GM23338 (cell line): ENCODE measurements around the gene ARHGAP36. TPM values are rescaled to one million over a fixed set of nuclear protein-coding genes. Genes with fewer than 3 reads are reported as not detected.

ENCODE experiments used
- ATAC-seq: fragments of 200-7000 bp; cut with Tn5 transposase; 3 replicates; pipeline ENCODE4 v1.9.1; 2020
- DNase-seq: peaks from one replicate; pipeline ENCODE4 v3.0.0-alpha.2; 2015; ENCODE audit warnings: low spot score
- H2AFZ ChIP-seq: fragments of 200-600 bp; sonication (generic); 2 replicates; pipeline ENCODE4 v1.8.0; 2016; ENCODE audit warnings: antibody characterized with exemption, mild to moderate bottlenecking, moderate library complexity
- H3F3A ChIP-seq: fragments of 200-600 bp; sonication (generic); replicated peaks from 2 replicates; pipeline ENCODE4 v1.8.0; 2017; ENCODE audit warnings: antibody characterized with exemption, mixed run types, low read depth
- H3K27ac ChIP-seq: fragments of 200-600 bp; sonication (generic); 2 replicates; pipeline ENCODE4 v1.6.1; 2016; ENCODE audit warnings: low read depth
- H3K27me3 ChIP-seq: fragments of 200-600 bp; sonication (generic); 2 replicates; pipeline ENCODE4 v1.8.0; 2016; ENCODE audit warnings: mild to moderate bottlenecking, mixed run types, moderate library complexity; ENCODE audit not compliant: insufficient read depth
- H3K36me3 ChIP-seq: fragments of 200-600 bp; sonication (generic); 2 replicates; pipeline ENCODE4 v1.8.0; 2016; ENCODE audit warnings: mild to moderate bottlenecking; ENCODE audit not compliant: insufficient read depth
- H3K4me1 ChIP-seq: fragments of 200-600 bp; sonication (generic); 2 replicates; pipeline ENCODE4 v1.8.0; 2016; ENCODE audit warnings: mild to moderate bottlenecking, moderate library complexity; ENCODE audit not compliant: insufficient read depth
- H3K4me2 ChIP-seq: fragments of 200-600 bp; sonication (generic); 2 replicates; pipeline ENCODE4 v1.7.1; 2017; ENCODE audit warnings: mixed run types
- H3K4me3 ChIP-seq: fragments of 200-600 bp; sonication (generic); 2 replicates; pipeline ENCODE4 v1.6.1; 2016; ENCODE audit warnings: mixed run types
- H3K79me2 ChIP-seq: fragments of 200-600 bp; sonication (generic); replicated peaks from 2 replicates; pipeline ENCODE4 v1.8.0; 2017; ENCODE audit warnings: mild to moderate bottlenecking; ENCODE audit not compliant: insufficient read depth
- H3K9me2 ChIP-seq: fragments of 200-600 bp; sonication (generic); 2 replicates; pipeline ENCODE4 v1.8.0; 2017; ENCODE audit not compliant: insufficient read depth
- H4K20me1 ChIP-seq: fragments of 200-600 bp; sonication (generic); replicated peaks from 2 replicates; pipeline ENCODE4 v1.8.0; 2017; ENCODE audit warnings: mild to moderate bottlenecking; ENCODE audit not compliant: insufficient read depth
- H3K27ac Mint-ChIP-seq: 2 replicates; pipeline ENCODE4 v1.8.0; 2020; ENCODE audit warnings: inconsistent platforms, mild to moderate bottlenecking, moderate library complexity, mixed read lengths
- H3K27me3 Mint-ChIP-seq: 3 replicates; pipeline ENCODE4 v1.8.0; 2022; ENCODE audit warnings: low read depth, mild to moderate bottlenecking, moderate library complexity, mixed read lengths, inconsistent platforms; ENCODE audit not compliant: insufficient read depth, poor library complexity
- H3K36me3 Mint-ChIP-seq: 3 replicates; pipeline ENCODE4 v1.8.0; 2021; ENCODE audit warnings: low read depth, mild to moderate bottlenecking, inconsistent platforms, moderate library complexity, mixed read lengths
- H3K4me1 Mint-ChIP-seq: 3 replicates; pipeline ENCODE4 v1.8.0; 2020; ENCODE audit warnings: mild to moderate bottlenecking, inconsistent platforms, mixed read lengths
- H3K4me3 Mint-ChIP-seq: 3 replicates; pipeline ENCODE4 v1.8.0; 2021; ENCODE audit warnings: moderate library complexity, mild to moderate bottlenecking, inconsistent platforms, mixed read lengths
- H3K9me3 Mint-ChIP-seq: 3 replicates; pipeline ENCODE4 v1.8.0; 2020; ENCODE audit warnings: moderate library complexity, mild to moderate bottlenecking, inconsistent platforms, mixed read lengths
- CREB1 ChIP-seq: fragments of 250-450 bp; sonication (Bioruptor Pico); IDR thresholded peaks from 2 replicates; pipeline ENCODE4 v1.5.0; 2020; ENCODE audit warnings: low read depth, mild to moderate bottlenecking, moderate library complexity
- CTCF ChIP-seq, 2 experiments: fragments of 200-600 bp in 1 of 2; sonication (generic) in 1 of 2; conservative IDR thresholded peaks; 2 replicates each; pipeline versions ENCODE4 v1.5.1 to v1.6.1; 2016 to 2017; ENCODE audit warnings: antibody characterized with exemption in 2 of 2, low read depth in 2 of 2, mild to moderate bottlenecking in 2 of 2, moderate library complexity in 1 of 2
- EZH2 ChIP-seq: fragments of 200-600 bp; sonication (generic); IDR thresholded peaks from one replicate; pipeline ENCODE4 v1.8.0; 2017; ENCODE audit warnings: antibody characterized with exemption, mild to moderate bottlenecking, low read depth; ENCODE audit not compliant: unreplicated experiment
- EZH2phosphoT487 ChIP-seq: fragments of 200-600 bp; sonication (generic); IDR thresholded peaks from one replicate; pipeline ENCODE4 v1.8.1; 2018; ENCODE audit warnings: antibody characterized with exemption; ENCODE audit not compliant: unreplicated experiment
- NANOG ChIP-seq: IDR thresholded peaks from 2 replicates; pipeline ENCODE4 v1.6.1; 2016; ENCODE audit warnings: antibody characterized with exemption, borderline replicate concordance
- POLR2AphosphoS5 ChIP-seq: IDR thresholded peaks from 2 replicates; pipeline ENCODE4 v1.6.1; 2016; ENCODE audit warnings: antibody characterized with exemption, low read depth
- REST ChIP-seq: IDR thresholded peaks from one replicate; pipeline ENCODE4 v1.6.1; 2018; ENCODE audit warnings: antibody characterized with exemption; ENCODE audit not compliant: unreplicated experiment
- STAT1 ChIP-seq: IDR thresholded peaks from one replicate; pipeline ENCODE4 v1.6.1; 2016; ENCODE audit warnings: antibody characterized with exemption; ENCODE audit not compliant: unreplicated experiment
- ZNF331 ChIP-seq: fragments of 250-450 bp; sonication (Bioruptor Pico); IDR thresholded peaks from 2 replicates; pipeline ENCODE4 v1.5.0; 2020; ENCODE audit warnings: low read depth, mild to moderate bottlenecking, moderate library complexity
- polyA plus RNA-seq: library from polyadenylated mRNA; unstranded; fragments of >200 nt; fragmentation: Nextera tagmentation; extraction: Ambion mirVana; gene quantifications from 2 replicates; pipeline ENCODE4 v1.2.1, GENCODE V29; 2016
- total RNA-seq: library from RNA; depleted of rRNA; stranded (reverse); fragments of >200 nt; shearing (Covaris generic); gene quantifications from 2 replicates; pipeline ENCODE4 v1.2.3, GENCODE V29; 2014
- TF ChIP-seq, protein P1 (sequence below): fragments of 250-450 bp; sonication (Bioruptor Pico); IDR thresholded peaks from 2 replicates; pipeline ENCODE4 v1.5.0; 2020; ENCODE audit warnings: mild to moderate bottlenecking, moderate library complexity

ARHGAP36 gene
- total and polyA plus RNA-seq, 2 experiments from 2014 or later: 0.21 TPM; not detected in 1

GRCh38 chrX:131057706-131058105, 440 bp upstream of the ARHGAP36 start (continued):
- TF ChIP-seq EZH2phosphoT487 (no peak), CTCF (conservative IDR thresholded peaks at IDR 0.05; ENCODE audit: low read depth in 2 of 2) (no peak), POLR2AphosphoS5 (no peak), ZNF331 (no peak)

GRCh38 chrX:131059246-131059645, 1.1 kb downstream of the ARHGAP36 start:
- Histone ChIP-seq H3K9me2 (no peaks in the 10 kb centered on the region), H3K4me1 (peaks cover 5% of the 10 kb centered on the region; the same call in 1 of the 2 replicates), H3K27ac (no peak overlapping the region), H3K79me2 (no peaks in the 10 kb centered on the region), H3K4me3 (no peak overlapping the region), H3K36me3 (no peaks in the 10 kb centered on the region), H3K27me3 (peaks cover 59% of the 10 kb centered on the region), H3K4me2 (no peak overlapping the region; the same call in 1 of the 2 replicates), H4K20me1 (no peaks in the 10 kb centered on the region), H3F3A (no peaks in the 10 kb centered on the region), H2AFZ (no peak overlapping the region)
- ATAC-seq: peak; percentile 17; the same call in 2 of the 3 replicates
- Mint-ChIP-seq H3K27me3 (peaks cover 26% of the 10 kb centered on the region), H3K27ac (no peak overlapping the region), H3K36me3 (no peaks in the 10 kb centered on the region), H3K4me1 (peaks cover 23% of the 10 kb centered on the region), H3K4me3 (peak overlapping the region; percentile 72; the same call in 2 of the 3 replicates), H3K9me3 (no peaks in the 10 kb centered on the region)
- DNase-seq: no peak
- TF ChIP-seq POLR2AphosphoS5 (no peak), CTCF (conservative IDR thresholded peaks at IDR 0.05; ENCODE audit: low read depth in 2 of 2) (no peak), STAT1 (no peak), EZH2 (no peak), ZNF331 (no peak), NANOG (no peak), CREB1 (CRISPR knock-in tag) (no peak), REST (no peak), EZH2phosphoT487 (no peak)
- TF ChIP-seq, protein P1, sequence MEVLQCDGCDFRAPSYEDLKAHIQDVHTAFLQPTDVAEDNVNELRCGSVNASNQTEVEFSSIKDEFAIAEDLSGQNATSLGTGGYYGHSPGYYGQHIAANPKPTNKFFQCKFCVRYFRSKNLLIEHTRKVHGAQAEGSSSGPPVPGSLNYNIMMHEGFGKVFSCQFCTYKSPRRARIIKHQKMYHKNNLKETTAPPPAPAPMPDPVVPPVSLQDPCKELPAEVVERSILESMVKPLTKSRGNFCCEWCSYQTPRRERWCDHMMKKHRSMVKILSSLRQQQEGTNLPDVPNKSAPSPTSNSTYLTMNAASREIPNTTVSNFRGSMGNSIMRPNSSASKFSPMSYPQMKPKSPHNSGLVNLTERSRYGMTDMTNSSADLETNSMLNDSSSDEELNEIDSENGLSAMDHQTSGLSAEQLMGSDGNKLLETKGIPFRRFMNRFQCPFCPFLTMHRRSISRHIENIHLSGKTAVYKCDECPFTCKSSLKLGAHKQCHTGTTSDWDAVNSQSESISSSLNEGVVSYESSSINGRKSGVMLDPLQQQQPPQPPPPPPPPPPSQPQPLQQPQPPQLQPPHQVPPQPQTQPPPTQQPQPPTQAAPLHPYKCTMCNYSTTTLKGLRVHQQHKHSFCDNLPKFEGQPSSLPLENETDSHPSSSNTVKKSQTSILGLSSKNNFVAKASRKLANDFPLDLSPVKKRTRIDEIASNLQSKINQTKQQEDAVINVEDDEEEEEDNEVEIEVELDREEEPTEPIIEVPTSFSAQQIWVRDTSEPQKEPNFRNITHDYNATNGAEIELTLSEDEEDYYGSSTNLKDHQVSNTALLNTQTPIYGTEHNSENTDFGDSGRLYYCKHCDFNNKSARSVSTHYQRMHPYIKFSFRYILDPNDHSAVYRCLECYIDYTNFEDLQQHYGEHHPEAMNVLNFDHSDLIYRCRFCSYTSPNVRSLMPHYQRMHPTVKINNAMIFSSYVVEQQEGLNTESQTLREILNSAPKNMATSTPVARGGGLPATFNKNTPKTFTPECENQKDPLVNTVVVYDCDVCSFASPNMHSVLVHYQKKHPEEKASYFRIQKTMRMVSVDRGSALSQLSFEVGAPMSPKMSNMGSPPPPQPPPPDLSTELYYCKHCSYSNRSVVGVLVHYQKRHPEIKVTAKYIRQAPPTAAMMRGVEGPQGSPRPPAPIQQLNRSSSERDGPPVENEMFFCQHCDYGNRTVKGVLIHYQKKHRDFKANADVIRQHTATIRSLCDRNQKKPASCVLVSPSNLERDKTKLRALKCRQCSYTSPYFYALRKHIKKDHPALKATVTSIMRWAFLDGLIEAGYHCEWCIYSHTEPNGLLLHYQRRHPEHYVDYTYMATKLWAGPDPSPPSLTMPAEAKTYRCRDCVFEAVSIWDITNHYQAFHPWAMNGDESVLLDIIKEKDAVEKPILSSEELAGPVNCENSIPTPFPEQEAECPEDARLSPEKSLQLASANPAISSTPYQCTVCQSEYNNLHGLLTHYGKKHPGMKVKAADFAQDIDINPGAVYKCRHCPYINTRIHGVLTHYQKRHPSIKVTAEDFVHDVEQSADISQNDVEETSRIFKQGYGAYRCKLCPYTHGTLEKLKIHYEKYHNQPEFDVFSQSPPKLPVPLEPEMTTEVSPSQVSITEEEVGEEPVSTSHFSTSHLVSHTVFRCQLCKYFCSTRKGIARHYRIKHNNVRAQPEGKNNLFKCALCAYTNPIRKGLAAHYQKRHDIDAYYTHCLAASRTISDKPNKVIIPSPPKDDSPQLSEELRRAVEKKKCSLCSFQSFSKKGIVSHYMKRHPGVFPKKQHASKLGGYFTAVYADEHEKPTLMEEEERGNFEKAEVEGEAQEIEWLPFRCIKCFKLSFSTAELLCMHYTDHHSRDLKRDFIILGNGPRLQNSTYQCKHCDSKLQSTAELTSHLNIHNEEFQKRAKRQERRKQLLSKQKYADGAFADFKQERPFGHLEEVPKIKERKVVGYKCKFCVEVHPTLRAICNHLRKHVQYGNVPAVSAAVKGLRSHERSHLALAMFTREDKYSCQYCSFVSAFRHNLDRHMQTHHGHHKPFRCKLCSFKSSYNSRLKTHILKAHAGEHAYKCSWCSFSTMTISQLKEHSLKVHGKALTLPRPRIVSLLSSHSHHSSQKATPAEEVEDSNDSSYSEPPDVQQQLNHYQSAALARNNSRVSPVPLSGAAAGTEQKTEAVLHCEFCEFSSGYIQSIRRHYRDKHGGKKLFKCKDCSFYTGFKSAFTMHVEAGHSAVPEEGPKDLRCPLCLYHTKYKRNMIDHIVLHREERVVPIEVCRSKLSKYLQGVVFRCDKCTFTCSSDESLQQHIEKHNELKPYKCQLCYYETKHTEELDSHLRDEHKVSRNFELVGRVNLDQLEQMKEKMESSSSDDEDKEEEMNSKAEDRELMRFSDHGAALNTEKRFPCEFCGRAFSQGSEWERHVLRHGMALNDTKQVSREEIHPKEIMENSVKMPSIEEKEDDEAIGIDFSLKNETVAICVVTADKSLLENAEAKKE (CRISPR knock-in tag): no peak
